ENCODE results near the gene IL1RAPL2. TPM values are rescaled to one million over a fixed set of nuclear protein-coding genes. Genes with fewer than 3 reads are reported as not detected.

IL1RAPL2 gene
- total RNA-seq, 1 donor, result not detected

GRCh38 chrX:105700331-105700730, 1134.3 kb downstream of the IL1RAPL2 start:
- Histone ChIP-seq H3K9me3 (ENCODE audit: low read depth, low read length) (no peaks in the 10 kb centered on the region), H3K27me3 (ENCODE audit: insufficient read depth, low read length) (no peaks in the 10 kb centered on the region), H3K4me1 (ENCODE audit: insufficient read depth, low read length) (peaks cover 4% of the 10 kb centered on the region), H3K4me3 (ENCODE audit: insufficient read depth, low read length) (no peak overlapping the region), H4K20me1 (ENCODE audit: insufficient read depth, low read length) (no peaks in the 10 kb centered on the region), H3K79me2 (ENCODE audit: insufficient read depth, low read length) (no peaks in the 10 kb centered on the region), H3K4me2 (ENCODE audit: insufficient read depth, low read length) (no peak overlapping the region), H3K36me3 (ENCODE audit: insufficient read depth, low read length) (no peaks in the 10 kb centered on the region), H3K27ac (ENCODE audit: low read depth, low read length) (no peak overlapping the region), H2AFZ (ENCODE audit: low read length) (no peak overlapping the region)
- DNase-seq (ENCODE audit: insufficient read length, low spot score, missing footprints), result no peak
- TF ChIP-seq CTCF (IDR thresholded peaks at IDR 0.05; ENCODE audit: extremely low read depth, low read depth, low read length), result no peak

GRCh38 chrX:105701310-105702052, 1135.5 kb downstream of the IL1RAPL2 start:
- Histone ChIP-seq H3K27me3 (ENCODE audit: insufficient read depth, low read length) (peaks cover 6% of the 10 kb centered on the region), H2AFZ (ENCODE audit: low read length) (no peak overlapping the region), H3K9me3 (ENCODE audit: low read depth, low read length) (no peaks in the 10 kb centered on the region), H4K20me1 (ENCODE audit: insufficient read depth, low read length) (no peaks in the 10 kb centered on the region), H3K4me3 (ENCODE audit: insufficient read depth, low read length) (no peak overlapping the region), H3K36me3 (ENCODE audit: insufficient read depth, low read length) (no peaks in the 10 kb centered on the region), H3K4me2 (ENCODE audit: insufficient read depth, low read length) (no peak overlapping the region), H3K4me1 (ENCODE audit: insufficient read depth, low read length) (peaks cover 4% of the 10 kb centered on the region), H3K27ac (ENCODE audit: low read depth, low read length) (no peak overlapping the region), H3K79me2 (ENCODE audit: insufficient read depth, low read length) (no peaks in the 10 kb centered on the region)
- no peak for DNase-seq (ENCODE audit: insufficient read length, low spot score, missing footprints)
- peak; percentile 38 for TF ChIP-seq CTCF (IDR thresholded peaks at IDR 0.05; ENCODE audit: extremely low read depth, low read depth, low read length)

GRCh38 chrX:105703876-105704275, 1137.9 kb downstream of the IL1RAPL2 start:
- Histone ChIP-seq H2AFZ (ENCODE audit: low read length) (no peak overlapping the region), H3K79me2 (ENCODE audit: insufficient read depth, low read length) (no peaks in the 10 kb centered on the region)

More at GRCh38 chrX:105703876-105704275, 1137.9 kb downstream of the IL1RAPL2 start:
- Histone ChIP-seq H4K20me1 (ENCODE audit: insufficient read depth, low read length) (no peaks in the 10 kb centered on the region), H3K4me3 (ENCODE audit: insufficient read depth, low read length) (no peak overlapping the region), H3K9me3 (ENCODE audit: low read depth, low read length) (no peaks in the 10 kb centered on the region), H3K27me3 (ENCODE audit: insufficient read depth, low read length) (peaks cover 9% of the 10 kb centered on the region), H3K4me2 (ENCODE audit: insufficient read depth, low read length) (no peak overlapping the region), H3K4me1 (ENCODE audit: insufficient read depth, low read length) (peaks cover 4% of the 10 kb centered on the region), H3K27ac (ENCODE audit: low read depth, low read length) (no peak overlapping the region), H3K36me3 (ENCODE audit: insufficient read depth, low read length) (no peaks in the 10 kb centered on the region)
- DNase-seq (ENCODE audit: insufficient read length, low spot score, missing footprints), result no peak
- TF ChIP-seq CTCF (IDR thresholded peaks at IDR 0.05; ENCODE audit: extremely low read depth, low read depth, low read length), result no peak
